Forelimb muscle (tissue), 1 donor: ENCODE measurements around the gene PTPRZ1. TPM values are rescaled to one million over a fixed set of nuclear protein-coding genes. Genes with fewer than 3 reads are reported as not detected.

Experiments used
- DNase-seq: peaks from one replicate; pipeline ENCODE4 v3.0.0-alpha.2; 2013; ENCODE audit warnings: low read depth
- polyA plus RNA-seq: library from polyadenylated mRNA; unstranded; fragments of 120-200 nt; gene quantifications from one replicate; pipeline ENCODE4 v1.2.1, GENCODE V29; 2013; ENCODE audit not compliant: insufficient read length

The PTPRZ1 gene
- polyA plus RNA-seq, result 3.0 TPM

DNA sequence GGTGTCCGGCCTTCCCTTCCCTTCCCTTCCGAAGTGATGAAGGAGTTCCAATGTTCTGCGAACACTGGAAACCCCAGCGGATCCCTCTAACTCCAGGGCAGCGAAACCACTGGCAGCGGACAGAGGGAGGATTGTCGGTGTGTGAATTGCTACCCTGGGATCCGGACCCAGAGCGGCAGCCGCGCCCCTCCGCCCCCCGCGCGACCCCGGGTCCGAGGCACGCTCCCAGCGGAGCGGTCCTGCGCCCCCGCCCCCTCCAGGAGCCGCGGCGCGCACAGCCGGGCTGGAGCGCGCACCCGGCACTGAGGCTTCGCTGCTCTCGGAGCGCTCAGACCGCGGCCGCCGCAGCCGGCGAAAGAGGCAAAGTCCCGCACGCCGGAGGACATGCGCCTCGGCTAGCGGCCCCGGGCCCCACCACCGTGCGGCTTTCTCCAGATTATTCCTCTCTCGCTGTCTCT is at the start of gene PTPRZ1:
Gene PTPRZ1, plus strand, starts transcription at position 331 of the 458 bp plus-strand sequence. CDS start 339 bp downstream, outside the sequence.
- peak; percentile 6 for DNase-seq

DNA sequence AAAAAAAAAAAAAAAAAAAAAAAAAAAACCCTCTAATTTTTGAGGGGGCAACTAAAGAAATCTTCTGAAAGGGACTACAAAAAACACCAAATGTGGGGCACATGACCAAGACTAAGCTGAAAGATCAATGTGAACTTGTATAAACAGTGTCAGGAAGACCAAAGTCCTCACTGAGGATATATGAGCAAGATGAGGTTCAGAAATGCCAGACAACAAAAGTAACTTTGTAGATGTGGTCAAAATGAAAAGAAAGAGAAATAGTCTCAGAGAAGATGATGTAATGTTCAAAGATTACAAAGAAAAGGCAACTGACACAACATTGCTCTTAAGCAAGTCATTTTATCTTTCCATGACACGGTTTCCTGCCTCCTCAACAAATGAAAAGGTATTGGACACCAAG is 48.7 kb upstream of the PTPRZ1 start:
- no peak for DNase-seq

GRCh38 chr7:121831351-121831750 is 41.6 kb upstream of the PTPRZ1 start:
- DNase-seq, result no peak

GRCh38 chr7:121831801-121832200 is 41.2 kb upstream of the PTPRZ1 start:
- no peak for DNase-seq

GRCh38 chr7:121832347-121832746 is 40.6 kb upstream of the PTPRZ1 start:
- DNase-seq, result no peak

GRCh38 chr7:121833991-121834390 is 39.0 kb upstream of the PTPRZ1 start:
- no peak for DNase-seq

DNA sequence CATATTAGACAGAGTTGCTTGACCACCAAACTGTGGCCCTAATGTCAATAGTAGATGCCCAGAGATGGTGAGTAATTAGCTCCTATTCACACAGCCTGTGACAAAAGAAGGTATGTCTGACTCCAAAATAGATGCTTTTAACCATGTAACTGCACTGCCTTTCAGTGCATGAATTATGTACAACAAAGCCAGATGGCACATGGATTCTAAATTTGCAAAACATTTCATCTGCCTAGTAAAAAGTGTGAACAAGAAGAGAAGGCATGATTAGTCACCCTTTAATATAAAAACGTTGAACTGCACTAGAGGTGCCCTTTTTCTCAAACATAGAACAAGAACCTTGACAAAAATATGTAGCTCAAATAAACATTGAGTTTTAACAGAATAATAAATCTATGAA is 35.5 kb upstream of the PTPRZ1 start:
- no peak for DNase-seq

GRCh38 chr7:121847041-121847440 is 25.9 kb upstream of the PTPRZ1 start:
- no peak for DNase-seq

DNA sequence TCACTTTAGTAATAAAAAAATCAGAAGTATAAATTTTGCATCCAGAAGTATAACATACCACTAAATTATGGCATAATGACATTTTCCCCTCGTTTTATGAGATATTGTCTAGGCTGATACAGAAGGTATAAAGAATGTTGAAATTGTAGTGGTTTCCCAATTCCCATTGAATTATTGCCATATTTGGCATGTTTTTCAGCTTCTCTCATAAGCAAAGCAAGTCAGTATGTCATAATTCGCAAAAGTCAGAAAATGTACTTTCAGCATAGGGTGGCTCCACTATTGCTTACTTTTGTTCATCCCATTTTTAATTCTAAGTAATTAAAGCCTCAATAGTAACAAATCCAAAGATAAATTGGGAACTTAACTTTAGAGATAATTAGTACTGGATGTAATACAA is 19.7 kb upstream of the PTPRZ1 start:
- no peak for DNase-seq

- DNase-seq, result no peak
Observed at GRCh38 chr7:121860953-121861352, 12.0 kb upstream of the PTPRZ1 start.

GRCh38 chr7:121862591-121862990 is 10.4 kb upstream of the PTPRZ1 start:
- no peak for DNase-seq

DNA sequence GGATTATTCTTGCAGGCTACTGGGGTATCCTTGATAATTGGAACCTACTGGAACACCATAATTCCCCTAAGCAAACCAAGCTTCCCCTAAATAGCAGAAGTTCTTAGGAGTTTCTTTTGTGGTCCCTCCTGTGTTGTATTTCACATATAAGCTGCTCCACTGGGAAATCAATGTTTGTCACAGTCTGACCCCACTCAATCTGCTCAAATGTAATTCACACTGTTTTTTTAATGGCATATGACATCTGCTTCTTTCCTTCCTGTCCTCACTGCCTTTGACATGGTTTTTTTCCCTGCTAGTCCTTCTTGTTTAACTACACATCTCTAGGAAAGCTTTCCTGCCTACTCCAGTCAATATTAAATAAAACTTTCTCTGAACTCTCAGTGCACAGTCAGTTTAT is 1.8 kb upstream of the PTPRZ1 start:
- DNase-seq, result no peak

GRCh38 chr7:121873289-121874194 is 581 bp downstream of the PTPRZ1 start:
- DNase-seq, result no peak

DNA sequence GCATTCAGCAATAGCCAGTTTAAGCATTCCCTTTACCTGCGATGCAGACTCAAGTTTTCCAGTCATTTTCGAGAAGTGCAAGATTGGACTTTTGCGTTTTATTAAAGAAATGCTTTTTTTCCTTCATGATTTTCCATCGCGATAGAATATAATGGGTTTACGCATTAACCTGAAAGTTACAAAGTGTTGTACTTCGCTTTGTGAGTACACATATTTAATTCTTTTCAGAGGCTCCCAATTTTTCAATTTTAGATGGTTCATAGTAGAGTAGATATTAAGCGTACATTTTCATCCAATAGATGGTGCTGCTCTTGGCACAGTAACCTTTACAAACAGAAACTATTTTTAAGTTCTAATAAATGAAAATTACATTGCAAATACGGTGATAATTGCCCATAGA is 1.3 kb downstream of the PTPRZ1 start:
- no peak for DNase-seq

DNA sequence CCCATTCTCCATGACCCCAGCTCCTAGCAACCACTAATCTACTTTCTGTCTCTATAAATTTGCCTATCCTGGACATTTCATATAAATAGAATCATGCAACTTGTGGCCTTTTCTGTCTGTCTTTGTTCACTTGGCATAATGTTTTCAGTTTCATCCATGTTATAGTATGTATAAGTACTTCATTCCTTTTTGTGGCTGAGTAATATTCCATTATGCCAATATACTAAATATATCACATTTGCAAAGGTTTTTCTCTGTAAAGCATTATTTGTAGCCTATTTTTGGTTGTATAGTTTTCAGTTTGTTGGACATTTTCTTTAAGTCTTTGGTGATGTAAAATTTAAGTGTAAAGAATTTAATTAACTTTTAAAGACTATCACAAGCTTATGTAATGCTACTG is 2.2 kb downstream of the PTPRZ1 start:
- DNase-seq, result no peak

GRCh38 chr7:121876656-121877500 is 3.9 kb downstream of the PTPRZ1 start:
- DNase-seq, result no peak

- no peak for DNase-seq
Observed at GRCh38 chr7:121878918-121879464, 6.0 kb downstream of the PTPRZ1 start.

GRCh38 chr7:121879544-121879943 is 6.6 kb downstream of the PTPRZ1 start:
- no peak for DNase-seq

- DNase-seq, result no peak
Observed at GRCh38 chr7:121882731-121883130, 9.8 kb downstream of the PTPRZ1 start.

DNA sequence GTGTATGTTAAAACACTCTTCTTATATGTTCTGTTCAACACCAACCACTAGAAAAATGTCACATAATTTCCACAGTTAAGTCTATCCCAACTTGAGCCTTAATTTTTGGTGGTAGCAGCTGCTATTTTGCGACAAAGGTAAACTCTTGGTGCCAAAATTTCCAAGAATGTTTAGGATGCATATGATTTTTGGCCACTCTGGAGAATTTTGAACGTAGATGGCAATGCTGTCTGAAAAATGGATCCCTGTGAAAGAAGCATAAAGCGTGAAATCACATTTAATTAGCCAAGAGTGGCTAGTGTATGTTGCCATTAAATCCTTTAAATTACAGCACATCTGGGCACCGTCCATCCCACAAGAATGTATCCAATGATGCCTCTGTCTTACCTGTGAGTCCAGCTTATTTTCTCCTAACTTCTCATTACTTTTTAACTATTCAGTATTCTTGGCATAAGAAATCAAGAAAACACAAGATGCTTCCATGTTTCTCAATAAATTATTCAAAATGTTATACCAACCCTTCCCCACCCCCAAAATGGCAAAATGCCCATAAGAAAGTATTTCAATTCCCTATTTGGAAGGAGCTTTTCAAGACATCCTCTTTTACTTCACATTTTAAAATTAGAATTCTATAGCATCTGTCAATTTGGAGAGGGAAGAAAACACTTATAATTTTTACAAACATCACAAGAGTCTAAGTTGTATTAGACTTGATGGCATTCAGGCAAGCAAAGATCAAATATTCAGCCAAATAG is 12.4 kb downstream of the PTPRZ1 start:
- DNase-seq, result no peak

- no peak for DNase-seq
Observed at GRCh38 chr7:121887634-121888033, 14.7 kb downstream of the PTPRZ1 start.
